Neural cell (in vitro differentiated cells): ENCODE data around the gene TTC1. TPM values are rescaled to one million over a fixed set of nuclear protein-coding genes. Genes with fewer than 3 reads are reported as not detected.

ENCODE experiments used
- H2AFZ ChIP-seq: fragments of 200-600, 300-800 bp; sonication (generic), shearing (Covaris generic); 2 replicates; pipeline ENCODE4 v1.6.0; 2014; ENCODE audit warnings: low read depth, mild to moderate bottlenecking, antibody characterized with exemption, low read length, moderate library complexity
- H3F3A ChIP-seq: fragments of 200-600 bp; shearing (Covaris generic); 2 replicates; pipeline ENCODE4 v1.6.1; 2016; ENCODE audit warnings: mild to moderate bottlenecking, moderate library complexity, mixed read lengths, antibody characterized with exemption, low read length; ENCODE audit not compliant: insufficient read depth, poor library complexity, severe bottlenecking
- H3K27ac ChIP-seq: fragments of 200-600, 300-800 bp; sonication (generic), shearing (Covaris generic); 2 replicates; pipeline ENCODE4 v1.5.1; 2014; ENCODE audit warnings: mild to moderate bottlenecking, low read length, moderate library complexity
- H3K27me3 ChIP-seq: fragments of 300-800, 200-600 bp; sonication (generic), shearing (Covaris generic); 2 replicates; pipeline ENCODE4 v1.6.0; 2014; ENCODE audit warnings: mild to moderate bottlenecking, low read depth, low read length, moderate library complexity; ENCODE audit not compliant: insufficient read depth
- H3K36me3 ChIP-seq: fragments of 300-800, 200-600 bp; sonication (generic), shearing (Covaris generic); 2 replicates; pipeline ENCODE4 v1.5.1; 2014; ENCODE audit warnings: mild to moderate bottlenecking, antibody characterized with exemption, low read length, moderate library complexity; ENCODE audit not compliant: insufficient read depth
- H3K4me2 ChIP-seq: fragments of 300-800, 200-600 bp; sonication (generic), shearing (Covaris generic); 2 replicates; pipeline ENCODE4 v1.6.0; 2014; ENCODE audit warnings: mild to moderate bottlenecking, low read length
- H3K4me3 ChIP-seq: fragments of 300-800, 200-600 bp; sonication (generic), shearing (Covaris generic); 2 replicates; pipeline ENCODE4 v1.5.1; 2014; ENCODE audit warnings: mild to moderate bottlenecking, low read length, moderate library complexity
- H3K79me2 ChIP-seq: fragments of 200-600 bp; shearing (Covaris generic); replicated peaks from 2 replicates; pipeline ENCODE4 v1.6.0; 2014; ENCODE audit warnings: mild to moderate bottlenecking, low read length, moderate library complexity; ENCODE audit not compliant: insufficient read depth
- H3K9ac ChIP-seq: fragments of 300-800, 200-600 bp; sonication (generic), shearing (Covaris generic); 2 replicates; pipeline ENCODE4 v1.6.1; 2016; ENCODE audit warnings: mild to moderate bottlenecking, low read length, mixed read lengths
- H3K9me2 ChIP-seq: fragments of 200-600 bp; shearing (Covaris generic); 2 replicates; pipeline ENCODE4 v1.6.1; 2016; ENCODE audit warnings: mild to moderate bottlenecking, low read length, mixed read lengths; ENCODE audit not compliant: insufficient read depth
- H3K9me3 ChIP-seq: fragments of 200-600, 300-800 bp; sonication (generic), shearing (Covaris generic); 2 replicates; pipeline ENCODE4 v1.6.1; 2016; ENCODE audit warnings: mild to moderate bottlenecking, mixed run types, low read length, moderate library complexity, mixed read lengths
- H4K20me1 ChIP-seq: fragments of 200-600 bp; shearing (Covaris generic); 2 replicates; pipeline ENCODE4 v1.6.1; 2016; ENCODE audit warnings: mild to moderate bottlenecking, mixed run types; ENCODE audit not compliant: insufficient read depth
- CTCF ChIP-seq: fragments of 450-650 bp; IDR thresholded peaks from 2 replicates; pipeline ENCODE4 v1.5.1; 2014; ENCODE audit warnings: antibody characterized with exemption, mild to moderate bottlenecking, moderate library complexity; ENCODE audit not compliant: poor library complexity, severe bottlenecking
- EP300 ChIP-seq: fragments of 450-650 bp; conservative IDR thresholded peaks from 2 replicates; pipeline ENCODE4 v1.6.1; 2014; ENCODE audit warnings: antibody characterized with exemption, mild to moderate bottlenecking, moderate library complexity; ENCODE audit not compliant: poor library complexity, severe bottlenecking
- EZH2 ChIP-seq: fragments of 200-600, 300-800 bp; shearing (Covaris generic), sonication (generic); IDR thresholded peaks from 2 replicates; pipeline ENCODE4 v1.6.1; 2014; ENCODE audit warnings: antibody characterized with exemption, low read length, borderline replicate concordance, mild to moderate bottlenecking; ENCODE audit not compliant: insufficient read depth, poor library complexity, severe bottlenecking
- MXI1 ChIP-seq: fragments of 450-650 bp; conservative IDR thresholded peaks from 2 replicates; pipeline ENCODE4 v1.6.1; 2014; ENCODE audit warnings: antibody characterized with exemption, mild to moderate bottlenecking; ENCODE audit not compliant: poor library complexity, severe bottlenecking
- POLR2AphosphoS5 ChIP-seq: IDR thresholded peaks from 2 replicates; pipeline ENCODE4 v1.6.1; 2012
- RAD21 ChIP-seq: fragments of 450-650 bp; conservative IDR thresholded peaks from 2 replicates; pipeline ENCODE4 v1.6.1; 2014; ENCODE audit warnings: antibody characterized with exemption, mild to moderate bottlenecking, moderate library complexity
- REST ChIP-seq: IDR thresholded peaks from 2 replicates; pipeline ENCODE4 v1.6.1; 2012; ENCODE audit warnings: borderline replicate concordance
- SMC3 ChIP-seq: fragments of 450-650 bp; conservative IDR thresholded peaks from 2 replicates; pipeline ENCODE4 v1.6.1; 2014; ENCODE audit warnings: antibody characterized with exemption, mild to moderate bottlenecking, moderate library complexity; ENCODE audit not compliant: poor library complexity
- TAF1 ChIP-seq: IDR thresholded peaks from 2 replicates; pipeline ENCODE4 v1.6.1; 2012; ENCODE audit warnings: low read depth
- polyA plus RNA-seq: library from polyadenylated mRNA; depleted of rRNA; stranded (reverse); fragments of >200 nt; gene quantifications from 2 replicates; pipeline ENCODE4 v1.2.3, GENCODE V29; 2014

TTC1 gene
- polyA plus RNA-seq, 1 donor from 2014 or later, result 74.0 TPM

GRCh38 chr5:159972538-159973362, 36.2 kb upstream of the TTC1 start:
- peaks cover 40% of the 10 kb centered on the region for H3K27me3 ChIP-seq
- no peaks in the 10 kb centered on the region for H3K79me2 ChIP-seq
- no peaks in the 10 kb centered on the region for H3K36me3 ChIP-seq
- H3K9me2 ChIP-seq, result no peaks in the 10 kb centered on the region
- H3K4me3 ChIP-seq, result no peak overlapping the region
- H3K9ac ChIP-seq, result no peak overlapping the region
- no peak overlapping the region for H3K27ac ChIP-seq
- no peaks in the 10 kb centered on the region for H3K9me3 ChIP-seq
- TF ChIP-seq CTCF (no peak), POLR2AphosphoS5 (no peak), SMC3 (no peak), EZH2 (no peak), RAD21 (no peak), MXI1 (no peak), EP300 (no peak), TAF1 (no peak), REST (no peak)
- no peaks in the 10 kb centered on the region for H4K20me1 ChIP-seq
- H2AFZ ChIP-seq, result no peak overlapping the region
- H3F3A ChIP-seq, result no peaks in the 10 kb centered on the region
- no peak overlapping the region for H3K4me2 ChIP-seq

GRCh38 chr5:159975462-159976019, 33.4 kb upstream of the TTC1 start:
- Histone ChIP-seq H3F3A (no peaks in the 10 kb centered on the region), H4K20me1 (no peaks in the 10 kb centered on the region), H3K36me3 (no peaks in the 10 kb centered on the region), H3K9me2 (no peaks in the 10 kb centered on the region), H3K27ac (no peak overlapping the region), H3K27me3 (peaks cover 28% of the 10 kb centered on the region), H2AFZ (no peak overlapping the region), H3K4me2 (no peak overlapping the region), H3K4me3 (no peak overlapping the region), H3K9me3 (no peaks in the 10 kb centered on the region), H3K79me2 (no peaks in the 10 kb centered on the region), H3K9ac (no peak overlapping the region)
- TF ChIP-seq SMC3, result no peak
